CD4-positive, alpha-beta T cell treated with Interleukin-15 for 1 hour (primary cell): ENCODE data around the gene TAF9B.
"Not testable (repeated sequence)": the region's sequence is repeated elsewhere in the genome, so short reads cannot be mapped to it uniquely, and the experiment has no call there.

Experiments used
- DNase-seq: peaks from one replicate; pipeline ENCODE4 v3.0.0-alpha.2; 2020

The TAF9B gene

GRCh38 chrX:78111140-78111931, 28.1 kb downstream of the TAF9B start:
- no peak for DNase-seq

- no peak for DNase-seq
Measured at GRCh38 chrX:78109458-78109857, 30.0 kb downstream of the TAF9B start.

- DNase-seq, result no peak
Measured at GRCh38 chrX:78106651-78106986, 32.8 kb downstream of the TAF9B start.

GRCh38 chrX:78105944-78106650, 33.4 kb downstream of the TAF9B start:
- DNase-seq, result peak; percentile 19

GRCh38 chrX:78104447-78105176, 34.8 kb downstream of the TAF9B start:
- peak; percentile 66 for DNase-seq

GRCh38 chrX:78103623-78104446, 35.6 kb downstream of the TAF9B start, which contains the start of gene PGK1:
PGK1 (plus strand) TSS chrX:78104248; CDS start chrX:78104341, 93 bp downstream.
- peak; percentile 97 for DNase-seq

- DNase-seq, result no peak
Measured at GRCh38 chrX:78103001-78103622, 36.3 kb downstream of the TAF9B start.

- DNase-seq, result no peak
Measured at GRCh38 chrX:78102091-78102490, 37.4 kb downstream of the TAF9B start.

- DNase-seq, result no peak
Measured at GRCh38 chrX:78098108-78098507, 41.3 kb downstream of the TAF9B start.

- no peak for DNase-seq
Measured at GRCh38 chrX:78092296-78092695, 47.2 kb downstream of the TAF9B start.

GRCh38 chrX:78081413-78081812, 58.0 kb downstream of the TAF9B start:
- not testable (repeated sequence) for DNase-seq
